ENCODE results near the gene ING1.
"Not testable (repeated sequence)": the region's sequence is repeated elsewhere in the genome, so short reads cannot be mapped to it uniquely, and the experiment has no call there.

The ING1 gene

GRCh38 chr13:110712081-110712848 lies 1.2 kb upstream of the ING1 start:
- H3K27me3 ChIP-seq (ENCODE audit: control insufficient read depth, insufficient read depth, low read length): no peaks in the 10 kb centered on the region
- H3K9ac ChIP-seq (ENCODE audit: low read length): peak overlapping the region; percentile 91
- peaks cover 6% of the 10 kb centered on the region for H3K4me1 ChIP-seq (ENCODE audit: control insufficient read depth, insufficient read depth, low read length)
- H3K27ac ChIP-seq (ENCODE audit: low read depth, low read length): peak overlapping the region; percentile 99
- H3K4me3 ChIP-seq (ENCODE audit: low read length): peak overlapping the region; percentile 91
- no peaks in the 10 kb centered on the region for H3K36me3 ChIP-seq (ENCODE audit: control insufficient read depth, insufficient read depth, low read length)

- H3K27me3 ChIP-seq (ENCODE audit: control insufficient read depth, insufficient read depth, low read length): no peaks in the 10 kb centered on the region
- H3K27ac ChIP-seq (ENCODE audit: low read depth, low read length): peak overlapping the region; percentile 99
- peak overlapping the region; percentile 99 for H3K4me3 ChIP-seq (ENCODE audit: low read length)
- no peaks in the 10 kb centered on the region for H3K36me3 ChIP-seq (ENCODE audit: control insufficient read depth, insufficient read depth, low read length)
- peaks cover 12% of the 10 kb centered on the region for H3K4me1 ChIP-seq (ENCODE audit: control insufficient read depth, insufficient read depth, low read length)
- H3K9ac ChIP-seq (ENCODE audit: low read length): peak overlapping the region; percentile 91
Measured at GRCh38 chr13:110712849-110713641, 455 bp upstream of the ING1 start.

- Histone ChIP-seq H3K4me3 (ENCODE audit: low read length) (peak overlapping the region; percentile 99), H3K4me1 (ENCODE audit: control insufficient read depth, insufficient read depth, low read length) (peaks cover 13% of the 10 kb centered on the region), H3K27ac (ENCODE audit: low read depth, low read length) (peak overlapping the region; percentile 99), H3K36me3 (ENCODE audit: control insufficient read depth, insufficient read depth, low read length) (no peaks in the 10 kb centered on the region), H3K9ac (ENCODE audit: low read length) (peak overlapping the region; percentile 95), H3K27me3 (ENCODE audit: control insufficient read depth, insufficient read depth, low read length) (no peaks in the 10 kb centered on the region)
Measured at GRCh38 chr13:110713981-110714796, 689 bp downstream of the ING1 start.

GRCh38 chr13:110714797-110715394 lies 1.4 kb downstream of the ING1 start:
- no peaks in the 10 kb centered on the region for H3K27me3 ChIP-seq (ENCODE audit: control insufficient read depth, insufficient read depth, low read length)
- H3K4me3 ChIP-seq (ENCODE audit: low read length): peak overlapping the region; percentile 99
- peak overlapping the region; percentile 99 for H3K27ac ChIP-seq (ENCODE audit: low read depth, low read length)
- peaks cover 13% of the 10 kb centered on the region for H3K4me1 ChIP-seq (ENCODE audit: control insufficient read depth, insufficient read depth, low read length)
- peaks cover 7% of the 10 kb centered on the region for H3K36me3 ChIP-seq (ENCODE audit: control insufficient read depth, insufficient read depth, low read length)
- H3K9ac ChIP-seq (ENCODE audit: low read length): peak overlapping the region; percentile 95

GRCh38 chr13:110715395-110716246 lies 2.1 kb downstream of the ING1 start:
- Histone ChIP-seq H3K36me3 (ENCODE audit: control insufficient read depth, insufficient read depth, low read length) (peaks cover 7% of the 10 kb centered on the region), H3K27me3 (ENCODE audit: control insufficient read depth, insufficient read depth, low read length) (no peaks in the 10 kb centered on the region), H3K27ac (ENCODE audit: low read depth, low read length) (peak overlapping the region; percentile 99), H3K9ac (ENCODE audit: low read length) (peak overlapping the region; percentile 98), H3K4me3 (ENCODE audit: low read length) (peak overlapping the region; percentile 99), H3K4me1 (ENCODE audit: control insufficient read depth, insufficient read depth, low read length) (peaks cover 13% of the 10 kb centered on the region)

- Histone ChIP-seq H3K27me3 (ENCODE audit: control insufficient read depth, insufficient read depth, low read length) (no peaks in the 10 kb centered on the region), H3K27ac (ENCODE audit: low read depth, low read length) (peak overlapping the region; percentile 96), H3K36me3 (ENCODE audit: control insufficient read depth, insufficient read depth, low read length) (peaks cover 7% of the 10 kb centered on the region), H3K9ac (ENCODE audit: low read length) (peak overlapping the region; percentile 98), H3K4me3 (ENCODE audit: low read length) (peak overlapping the region; percentile 94), H3K4me1 (ENCODE audit: control insufficient read depth, insufficient read depth, low read length) (peaks cover 13% of the 10 kb centered on the region)
Measured at GRCh38 chr13:110716247-110716515, 2.7 kb downstream of the ING1 start.

- Histone ChIP-seq H3K4me3 (ENCODE audit: low read length) (no peak overlapping the region), H3K27me3 (ENCODE audit: control insufficient read depth, insufficient read depth, low read length) (no peaks in the 10 kb centered on the region), H3K36me3 (ENCODE audit: control insufficient read depth, insufficient read depth, low read length) (peaks cover 10% of the 10 kb centered on the region), H3K9ac (ENCODE audit: low read length) (no peak overlapping the region), H3K27ac (ENCODE audit: low read depth, low read length) (no peak overlapping the region), H3K4me1 (ENCODE audit: control insufficient read depth, insufficient read depth, low read length) (peaks cover 10% of the 10 kb centered on the region)
Measured at GRCh38 chr13:110719036-110719710, 5.7 kb downstream of the ING1 start.

- Histone ChIP-seq H3K9ac (ENCODE audit: low read length) (no peak overlapping the region), H3K27ac (ENCODE audit: low read depth, low read length) (no peak overlapping the region), H3K4me1 (ENCODE audit: control insufficient read depth, insufficient read depth, low read length) (peaks cover 2% of the 10 kb centered on the region), H3K27me3 (ENCODE audit: control insufficient read depth, insufficient read depth, low read length) (no peaks in the 10 kb centered on the region), H3K36me3 (ENCODE audit: control insufficient read depth, insufficient read depth, low read length) (peaks cover 10% of the 10 kb centered on the region), H3K4me3 (ENCODE audit: low read length) (no peak overlapping the region)
Measured at GRCh38 chr13:110722971-110723370, 9.5 kb downstream of the ING1 start.

GRCh38 chr13:110723598-110723997 lies 10.1 kb downstream of the ING1 start:
- H3K4me3 ChIP-seq (ENCODE audit: low read length): no peak overlapping the region
- H3K27ac ChIP-seq (ENCODE audit: low read depth, low read length): no peak overlapping the region
- H3K27me3 ChIP-seq (ENCODE audit: control insufficient read depth, insufficient read depth, low read length): no peaks in the 10 kb centered on the region
- peaks cover 10% of the 10 kb centered on the region for H3K36me3 ChIP-seq (ENCODE audit: control insufficient read depth, insufficient read depth, low read length)
- H3K9ac ChIP-seq (ENCODE audit: low read length): no peak overlapping the region
- H3K4me1 ChIP-seq (ENCODE audit: control insufficient read depth, insufficient read depth, low read length): no peaks in the 10 kb centered on the region

- not testable (repeated sequence) for H3K36me3 ChIP-seq (ENCODE audit: control insufficient read depth, insufficient read depth, low read length); H3K27me3 ChIP-seq (ENCODE audit: control insufficient read depth, insufficient read depth, low read length); H3K27ac ChIP-seq (ENCODE audit: low read depth, low read length); H3K4me1 ChIP-seq (ENCODE audit: control insufficient read depth, insufficient read depth, low read length); H3K9ac ChIP-seq (ENCODE audit: low read length); H3K4me3 ChIP-seq (ENCODE audit: low read length)
Measured at GRCh38 chr13:110726153-110726552, 12.7 kb downstream of the ING1 start.

- H3K4me3 ChIP-seq (ENCODE audit: low read length): peak overlapping the region; percentile 19
- no peak overlapping the region for H3K27ac ChIP-seq (ENCODE audit: low read depth, low read length)
- no peak overlapping the region for H3K9ac ChIP-seq (ENCODE audit: low read length)
- peaks cover 3% of the 10 kb centered on the region for H3K36me3 ChIP-seq (ENCODE audit: control insufficient read depth, insufficient read depth, low read length)
- no peaks in the 10 kb centered on the region for H3K27me3 ChIP-seq (ENCODE audit: control insufficient read depth, insufficient read depth, low read length)
- no peaks in the 10 kb centered on the region for H3K4me1 ChIP-seq (ENCODE audit: control insufficient read depth, insufficient read depth, low read length)
Measured at GRCh38 chr13:110726726-110727125, 13.2 kb downstream of the ING1 start.
